Fibroblast of skin of right quadriceps (primary cell): Measurements from ENCODE around the gene LMLN.
"Not testable (repeated sequence)": the region's sequence is repeated elsewhere in the genome, so short reads cannot be mapped to it uniquely, and the experiment has no call there.

Experiments used
- DNase-seq: peaks from one replicate; pipeline ENCODE4 v3.0.0-alpha.2; 2013

LMLN gene

DNA sequence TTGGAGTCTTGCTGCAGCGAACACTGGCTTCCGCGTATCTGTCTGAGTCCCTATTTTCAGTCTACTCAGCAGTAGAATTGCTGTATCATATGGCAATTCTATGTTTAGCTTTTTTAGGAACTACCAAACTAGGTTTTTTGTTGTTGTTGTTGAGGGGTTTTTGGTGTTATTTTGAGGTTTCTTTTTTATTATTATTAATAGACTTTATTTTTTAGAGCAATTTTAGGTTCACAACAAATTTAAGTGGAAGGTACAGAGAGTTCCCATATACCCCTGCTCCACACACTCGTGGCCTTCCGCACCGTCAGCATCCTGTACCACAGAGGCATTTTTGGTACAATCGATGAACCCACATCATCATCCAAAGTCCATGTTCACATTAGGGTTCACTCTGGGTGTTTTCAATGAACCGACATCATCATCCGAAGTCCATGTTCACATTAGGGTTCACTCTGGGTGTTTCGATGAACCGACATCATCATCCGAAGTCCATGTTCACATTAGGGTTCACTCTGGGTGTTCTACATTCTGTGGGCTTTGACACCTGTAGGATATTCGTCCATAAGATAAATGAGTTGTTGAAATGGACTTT is 67.9 kb downstream of the LMLN start:
- DNase-seq, result no peak

GRCh38 chr3:198028718-198029117 is 68.7 kb downstream of the LMLN start:
- DNase-seq, result peak; percentile 52

DNA sequence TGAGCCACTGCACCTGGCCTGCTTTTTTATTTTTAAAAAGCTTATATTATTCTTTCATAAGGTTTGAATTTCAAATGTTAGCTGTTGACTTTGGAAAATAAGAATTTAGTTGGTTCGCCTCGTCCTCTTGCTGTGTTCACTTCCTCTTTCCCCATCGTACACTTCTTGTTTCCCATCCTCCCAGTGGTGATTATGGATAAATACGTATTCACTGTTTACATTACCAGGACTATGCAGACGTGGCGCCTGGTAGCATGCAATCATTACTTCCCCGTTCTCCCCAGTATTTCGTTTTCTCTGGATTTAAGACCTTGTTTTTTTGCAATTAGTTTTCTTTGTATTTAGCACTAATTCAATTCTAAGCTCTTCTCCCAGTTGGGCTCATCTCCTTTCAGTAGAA is 70.1 kb downstream of the LMLN start:
- no peak for DNase-seq

- no peak for DNase-seq
Observed at GRCh38 chr3:198030726-198031125, 70.7 kb downstream of the LMLN start.

DNA sequence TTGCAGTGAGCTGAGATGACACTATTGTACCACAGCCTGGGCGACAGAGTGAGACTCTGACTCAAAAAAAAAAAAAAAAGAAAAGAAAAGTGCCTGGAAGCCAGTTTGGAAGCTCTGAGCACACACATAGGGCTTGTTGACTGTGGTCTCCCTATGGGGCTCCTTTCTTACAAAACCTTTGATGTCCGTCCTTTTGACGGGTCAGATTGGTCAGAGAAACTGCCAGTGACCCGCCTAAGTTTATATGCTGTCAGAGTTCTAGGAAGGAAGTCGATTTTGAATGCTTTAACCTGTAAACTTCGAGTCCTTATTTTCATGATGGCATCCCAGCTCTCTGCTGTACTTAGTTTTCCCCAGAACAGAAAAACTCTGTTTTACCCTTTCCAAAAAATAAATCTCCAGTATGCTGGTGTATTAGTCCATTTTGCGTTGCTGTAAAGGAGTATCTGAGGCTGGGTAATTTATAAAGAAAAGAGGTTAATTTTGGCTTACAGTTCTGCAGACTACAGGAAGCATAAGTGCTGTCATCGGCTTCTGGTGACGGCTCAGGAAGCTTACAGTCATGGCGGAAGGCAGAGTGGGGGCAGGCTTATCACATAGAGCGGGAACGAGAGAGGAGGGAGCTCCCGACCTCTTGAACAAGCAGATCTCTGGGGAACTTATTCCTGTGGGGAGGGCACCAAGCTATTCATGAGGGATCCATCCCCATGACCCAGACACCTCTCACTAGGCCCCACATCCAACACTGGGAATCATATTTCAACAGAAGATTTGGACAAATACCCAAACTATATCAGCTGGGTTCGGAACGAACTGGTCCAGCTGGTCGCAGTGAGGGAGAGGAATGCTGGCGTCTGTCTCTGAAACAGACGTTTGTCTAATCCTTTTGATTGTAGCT is 72.3 kb downstream of the LMLN start:
- DNase-seq, result no peak

DNA sequence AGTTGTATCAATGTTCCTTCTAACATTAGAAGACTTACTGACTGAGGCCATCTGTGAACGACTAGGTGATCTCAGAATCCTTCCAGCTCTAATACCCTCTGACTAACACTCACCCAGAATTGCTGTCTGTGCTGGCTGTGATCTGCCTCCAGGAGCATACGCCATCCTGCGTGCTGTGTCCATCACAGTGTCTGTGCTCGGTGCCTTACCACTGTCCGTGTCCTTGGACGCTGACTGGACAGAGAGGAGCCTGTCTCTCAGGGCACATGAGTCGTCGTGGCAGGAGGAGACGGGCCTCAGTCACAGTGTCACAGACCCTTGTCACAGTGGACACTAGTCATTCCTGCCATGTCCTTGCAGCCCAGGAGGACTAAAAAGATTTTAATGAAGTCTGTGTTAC is 83.1 kb downstream of the LMLN start:
- DNase-seq, result no peak

DNA sequence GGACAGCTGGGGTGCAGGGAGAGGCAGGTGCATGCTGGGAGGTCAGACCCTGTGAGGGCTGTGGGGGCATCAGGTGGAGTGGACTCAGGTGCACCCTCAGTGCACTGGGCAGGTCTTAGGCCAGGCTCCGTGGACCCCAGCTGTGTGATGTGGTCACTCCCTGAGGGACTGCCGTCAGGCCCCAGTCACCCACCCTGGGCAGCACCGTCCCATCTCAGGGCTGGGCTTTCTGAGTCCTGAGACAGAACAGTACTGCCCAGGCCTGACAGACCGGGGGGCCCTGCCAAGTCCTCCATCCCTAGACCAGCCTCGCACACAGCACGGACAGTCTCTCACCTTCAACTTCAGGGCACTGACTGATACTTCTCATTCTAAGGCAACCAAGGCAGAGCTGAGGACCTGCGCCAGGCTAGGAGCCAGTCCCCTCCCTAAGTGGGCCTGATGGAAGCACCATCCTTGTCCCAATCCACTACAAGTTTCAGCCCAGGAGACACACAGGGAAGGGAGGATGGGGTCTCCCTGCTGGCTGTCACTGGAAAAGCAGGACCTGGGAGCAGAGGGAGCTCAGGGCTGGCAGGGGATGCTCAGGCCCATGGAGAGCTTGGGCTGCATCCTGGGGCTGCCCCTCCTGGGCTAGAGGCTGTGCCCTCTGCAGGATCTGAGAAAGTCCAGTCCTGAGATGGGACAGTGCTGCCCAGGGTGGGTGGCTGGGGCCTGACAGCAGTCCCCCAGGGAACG is 86.3 kb downstream of the LMLN start:
- no peak for DNase-seq

GRCh38 chr3:198048445-198048844 is 88.4 kb downstream of the LMLN start:
- no peak for DNase-seq

DNA sequence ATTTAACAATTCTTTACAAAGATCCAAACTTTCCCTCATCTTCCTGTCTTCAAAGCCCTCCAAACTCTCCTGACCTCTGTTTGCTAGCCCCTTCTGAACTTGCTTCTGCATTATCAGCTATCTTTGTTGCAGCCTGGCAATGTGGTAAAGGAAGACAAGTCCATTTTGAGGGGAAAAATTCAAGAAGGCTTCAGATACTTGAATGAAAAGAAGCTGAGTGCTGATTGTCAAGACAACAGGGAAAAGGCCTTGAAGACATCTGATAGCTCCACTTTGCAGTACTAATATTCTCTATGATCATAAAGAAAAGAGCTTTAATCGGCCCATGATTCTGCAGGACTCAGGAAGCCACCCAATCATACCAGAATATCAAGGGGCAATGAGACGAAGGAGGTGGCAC is 91.8 kb downstream of the LMLN start:
- DNase-seq, result no peak

DNA sequence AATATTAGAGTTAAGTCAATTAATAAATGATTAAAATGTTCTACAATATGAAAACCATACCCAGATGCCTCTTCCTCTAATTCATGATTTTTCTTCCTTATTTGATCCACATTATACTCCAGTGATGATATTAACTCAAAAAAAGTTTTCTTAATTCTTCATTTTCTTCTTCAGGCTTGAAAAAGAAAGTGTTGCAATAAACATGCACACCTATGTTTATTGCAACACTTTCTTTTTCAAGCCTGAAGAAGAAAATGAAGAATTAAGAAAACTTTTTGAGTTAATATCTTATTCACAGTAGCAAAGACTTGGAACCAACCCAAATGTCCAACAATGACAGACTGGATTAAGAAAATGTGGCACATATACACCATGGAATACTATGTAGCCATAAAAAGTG is 93.4 kb downstream of the LMLN start:
- DNase-seq, result not testable (repeated sequence)

- no peak for DNase-seq
Observed at GRCh38 chr3:198061119-198062067, 101.4 kb downstream of the LMLN start.

DNA sequence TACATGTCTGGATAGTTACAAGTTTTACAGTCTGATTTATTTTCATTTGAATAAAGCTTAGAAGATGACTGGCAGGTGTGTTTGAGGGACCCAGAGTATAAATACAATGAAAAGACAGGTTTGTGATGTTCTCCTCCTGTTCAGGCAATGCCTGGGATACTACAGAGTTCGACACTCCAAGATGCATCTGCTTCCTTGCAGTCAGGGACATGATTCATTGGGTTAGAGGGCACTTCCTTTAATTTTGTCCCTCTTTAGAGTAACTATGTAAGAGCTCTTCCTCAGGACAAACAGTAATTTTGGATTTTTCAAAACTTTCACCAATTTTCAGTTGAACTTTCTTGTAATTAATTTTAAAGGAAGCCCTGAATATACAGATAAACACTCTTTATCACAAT is 102.0 kb downstream of the LMLN start:
- DNase-seq, result no peak

- DNase-seq, result no peak
Observed at GRCh38 chr3:198064420-198064819, 104.4 kb downstream of the LMLN start.

- DNase-seq, result no peak
Observed at GRCh38 chr3:198065897-198066296, 105.9 kb downstream of the LMLN start.

GRCh38 chr3:198067416-198067815 is 107.4 kb downstream of the LMLN start:
- no peak for DNase-seq

- DNase-seq, result no peak
Observed at GRCh38 chr3:198070871-198071270, 110.9 kb downstream of the LMLN start.

DNA sequence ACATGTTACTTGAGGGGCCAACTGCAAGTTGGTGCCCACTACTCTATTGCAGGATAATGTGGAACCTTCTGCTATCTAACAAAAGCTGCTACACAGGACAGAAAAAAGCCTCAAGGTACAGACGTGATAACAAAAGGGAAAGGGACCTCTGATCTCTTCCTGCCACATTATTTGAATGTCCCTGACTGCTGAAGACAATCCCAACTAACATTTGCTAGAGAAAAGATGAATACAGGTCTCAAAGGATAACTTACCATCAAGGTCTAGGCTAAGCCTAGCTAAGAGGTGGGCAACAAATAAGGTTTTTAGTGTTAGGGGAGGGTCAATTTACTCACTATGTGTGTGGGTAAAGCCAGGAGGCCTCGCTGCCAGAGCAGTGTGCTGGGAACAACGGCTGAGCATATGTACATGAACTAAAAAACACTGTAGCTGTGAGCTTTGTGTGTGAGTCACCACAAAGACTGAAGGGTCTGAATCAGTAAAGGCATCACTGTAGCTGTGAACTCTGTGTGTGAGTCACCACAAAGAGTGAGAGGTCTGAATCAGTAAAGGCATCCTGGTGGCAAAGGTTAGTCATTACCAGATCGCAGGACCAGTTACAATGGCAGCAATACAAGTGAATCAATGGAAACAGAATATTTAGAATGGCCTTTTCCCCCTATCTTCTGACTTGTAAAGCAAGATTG is 111.7 kb downstream of the LMLN start:
- DNase-seq, result peak; percentile 86

GRCh38 chr3:198076722-198077308 is 116.8 kb downstream of the LMLN start:
- DNase-seq, result no peak

DNA sequence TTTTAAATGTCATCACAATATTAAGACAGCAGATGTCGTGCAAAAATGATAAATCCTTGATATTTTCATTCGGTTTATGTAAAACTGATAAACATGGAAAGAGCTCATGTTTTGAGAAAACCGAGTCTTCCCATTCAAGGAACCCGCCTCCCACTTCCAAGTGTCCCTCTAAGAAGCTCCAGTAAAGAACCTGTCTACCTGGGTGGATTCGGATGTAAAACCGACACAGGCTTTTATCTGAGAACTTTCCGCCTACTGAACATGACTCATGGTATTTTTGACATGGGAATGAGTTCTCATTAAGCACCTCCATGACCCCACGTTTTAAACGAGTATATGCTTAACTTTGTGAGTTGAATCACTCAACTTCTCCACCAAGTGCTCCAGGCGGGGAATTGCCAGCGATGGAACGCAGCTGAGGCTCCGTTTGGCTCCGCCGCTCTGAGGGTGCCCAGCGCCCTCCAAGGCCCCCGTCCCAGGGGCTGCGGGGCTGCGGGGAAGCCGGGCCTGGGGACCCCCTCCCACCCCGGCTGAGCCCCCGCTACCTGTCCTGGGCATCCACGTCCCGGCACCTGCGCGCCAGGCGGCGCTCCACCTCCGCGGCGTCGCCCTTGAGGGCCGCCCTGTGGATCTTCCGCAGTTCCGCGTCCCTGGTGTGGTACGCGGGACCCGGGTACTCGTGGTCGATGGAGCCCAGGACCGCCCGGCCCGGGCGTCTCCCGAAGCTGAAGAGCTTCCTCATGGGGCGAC is 119.9 kb downstream of the LMLN start:
- peak; percentile 2 for DNase-seq

- peak; percentile 66 for DNase-seq
Observed at GRCh38 chr3:198080521-198081384, 120.7 kb downstream of the LMLN start.
